Bone marrow (tissue), 2 donors: ENCODE data around the gene LRP2.
"Not testable (repeated sequence)": the region's sequence is repeated elsewhere in the genome, so short reads cannot be mapped to it uniquely, and the experiment has no call there.

Experiments used
- DNase-seq, 2 donors: peaks; one replicate each; lab custom pipeline; 2025; lab: John Stamatoyannopoulos, UW

LRP2 gene

DNA sequence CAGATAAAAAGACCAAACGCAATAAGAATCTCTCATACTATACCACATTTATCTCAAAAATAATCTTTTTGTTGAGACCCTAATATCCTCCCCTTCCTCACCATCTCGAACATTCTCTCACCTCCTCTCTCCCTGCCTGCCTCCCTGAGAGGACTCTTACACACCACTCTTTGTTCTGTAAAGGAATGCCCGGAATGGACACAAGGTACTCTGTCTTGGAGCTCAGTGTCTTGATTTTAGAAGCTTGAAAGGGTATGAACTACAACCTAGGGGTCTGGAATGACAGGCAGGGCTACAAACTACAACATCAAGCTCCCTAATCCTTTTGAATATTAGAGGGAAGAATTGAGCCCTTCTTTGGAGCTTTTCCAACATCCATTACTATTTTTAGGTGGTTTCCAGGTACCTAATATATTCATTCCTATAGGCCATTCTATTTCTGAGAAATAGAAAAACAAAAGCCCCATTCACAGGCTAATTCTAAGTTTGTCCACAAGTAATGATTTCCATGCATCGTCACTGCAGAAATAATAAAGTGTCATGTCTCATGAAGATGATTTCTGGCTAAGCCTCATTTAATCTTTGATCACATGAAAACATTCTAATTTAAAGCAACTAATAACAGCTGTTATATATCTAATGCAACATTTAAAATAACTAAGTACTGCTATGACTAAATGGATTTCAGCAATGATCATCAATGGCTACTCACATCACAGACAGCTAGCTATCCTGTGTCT, 60.6 kb downstream of the LRP2 start:
- DNase-seq: no peak

DNA sequence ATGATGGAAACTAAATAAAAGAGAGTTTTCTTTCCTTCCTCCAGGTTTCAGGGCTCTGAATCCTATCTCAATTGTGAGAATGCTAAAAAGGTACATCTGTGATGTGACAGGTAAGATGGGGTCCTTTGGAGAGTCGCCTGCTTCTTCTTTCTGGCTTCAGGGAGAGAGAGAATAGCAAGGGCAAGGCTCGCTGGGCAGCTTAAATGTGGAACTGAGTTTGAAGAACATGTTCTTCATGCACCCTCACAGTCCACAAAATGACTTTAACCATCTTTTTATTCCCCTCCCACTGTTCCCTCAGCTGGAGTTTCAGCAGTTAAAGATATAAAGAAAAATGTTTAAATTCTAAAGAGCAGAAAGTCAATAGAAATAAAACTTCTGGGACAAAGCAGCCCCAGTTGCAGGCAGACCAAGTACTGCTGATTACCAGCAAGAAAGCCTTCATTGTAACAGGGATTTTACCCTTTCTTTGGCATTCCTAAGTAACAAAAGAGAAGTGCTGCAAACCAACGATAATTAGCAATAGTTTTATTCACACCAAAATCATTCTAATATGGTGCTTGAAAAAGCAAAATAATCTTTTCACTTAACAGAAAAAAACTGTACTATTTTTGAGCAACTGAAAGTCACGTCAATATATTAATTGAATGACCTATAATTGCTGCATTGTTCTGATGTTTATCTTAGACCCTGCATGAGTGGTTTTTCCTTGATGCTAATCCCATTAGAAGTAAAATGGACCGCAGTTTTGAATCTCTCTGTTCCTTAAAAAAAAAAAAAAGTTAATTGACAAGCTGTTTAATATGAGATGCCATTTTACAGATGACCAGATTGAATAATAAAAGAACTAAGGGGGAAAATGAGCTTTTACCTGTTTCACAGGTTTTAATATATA, 61.5 kb downstream of the LRP2 start:
- DNase-seq: no peak

GRCh38 chr2:169298007-169298406, 64.3 kb downstream of the LRP2 start:
- DNase-seq: no peak

DNA sequence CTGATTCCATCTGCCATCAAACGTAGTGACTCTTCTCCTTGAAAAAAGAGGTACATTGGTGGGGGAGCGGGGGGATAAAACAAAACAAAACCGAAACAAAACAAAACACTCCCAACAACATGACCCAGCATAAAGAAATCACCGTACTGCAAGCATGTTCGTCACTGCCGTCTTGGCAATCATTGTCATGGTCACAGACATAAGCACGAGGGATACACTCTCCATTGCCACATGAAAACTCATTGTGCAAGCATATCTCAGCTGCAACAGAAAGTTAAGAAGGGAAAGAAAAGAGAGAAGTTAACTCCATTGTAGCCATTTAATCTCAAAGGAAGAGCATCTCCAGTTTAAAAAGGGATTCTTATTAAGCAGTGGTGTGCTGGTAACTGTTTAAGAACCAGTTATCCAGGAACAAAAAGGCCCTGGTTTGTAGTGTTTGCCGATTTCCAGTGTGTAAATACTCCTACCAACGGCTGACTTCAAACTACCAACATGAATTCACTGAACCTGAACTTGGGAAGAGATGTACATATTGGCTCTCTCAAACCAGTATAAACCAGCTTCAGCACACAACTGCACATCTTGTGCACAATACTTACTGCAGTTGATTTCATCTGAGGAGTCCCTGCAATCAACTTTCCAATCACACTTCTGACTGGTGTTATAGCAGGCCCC, 68.2 kb downstream of the LRP2 start:
- no peak for DNase-seq

- no peak for DNase-seq
Measured at GRCh38 chr2:169291517-169291916, 70.8 kb downstream of the LRP2 start.

GRCh38 chr2:169290433-169290832, 71.9 kb downstream of the LRP2 start:
- no peak for DNase-seq

DNA sequence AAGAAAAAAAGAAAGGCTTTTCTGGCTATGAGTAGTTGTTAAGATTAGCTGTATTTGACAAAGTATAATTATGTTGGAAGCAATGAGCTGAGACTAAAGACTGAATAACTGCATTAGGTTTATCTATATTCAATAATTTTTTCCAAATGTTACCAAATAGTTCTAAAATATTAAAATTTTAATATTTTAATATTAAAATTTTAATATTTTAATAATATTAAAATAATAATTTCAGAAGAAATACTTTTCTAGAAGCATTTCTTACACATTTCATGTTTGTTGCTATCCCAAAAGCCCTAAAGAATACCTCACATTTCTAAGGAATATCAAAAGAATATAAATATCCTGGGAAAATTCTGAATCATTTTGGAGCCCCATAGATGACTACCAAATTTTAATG, 74.7 kb downstream of the LRP2 start:
- no peak for DNase-seq

- no peak for DNase-seq
Measured at GRCh38 chr2:169286624-169287231, 75.6 kb downstream of the LRP2 start.

GRCh38 chr2:169285531-169286235, 76.7 kb downstream of the LRP2 start:
- DNase-seq: no peak

DNA sequence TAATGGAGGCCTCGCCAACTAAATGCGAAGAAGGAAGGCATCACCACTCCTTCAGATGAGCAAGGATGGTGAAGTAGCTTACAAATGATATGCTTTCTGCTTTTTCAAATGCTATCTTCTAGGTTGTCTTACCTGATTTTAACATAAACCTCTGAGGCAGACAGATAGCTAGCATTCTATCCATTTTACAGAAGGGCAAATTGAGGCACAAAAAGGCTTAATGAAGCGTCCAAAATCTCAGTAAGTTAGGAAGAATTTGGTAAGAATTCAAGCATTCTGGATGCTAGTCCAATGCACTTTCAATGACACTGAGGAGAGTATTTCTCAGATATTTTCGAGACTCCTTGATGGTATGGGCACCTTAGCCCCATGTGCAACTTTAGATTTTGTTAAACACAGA, 81.8 kb downstream of the LRP2 start:
- no peak for DNase-seq

DNA sequence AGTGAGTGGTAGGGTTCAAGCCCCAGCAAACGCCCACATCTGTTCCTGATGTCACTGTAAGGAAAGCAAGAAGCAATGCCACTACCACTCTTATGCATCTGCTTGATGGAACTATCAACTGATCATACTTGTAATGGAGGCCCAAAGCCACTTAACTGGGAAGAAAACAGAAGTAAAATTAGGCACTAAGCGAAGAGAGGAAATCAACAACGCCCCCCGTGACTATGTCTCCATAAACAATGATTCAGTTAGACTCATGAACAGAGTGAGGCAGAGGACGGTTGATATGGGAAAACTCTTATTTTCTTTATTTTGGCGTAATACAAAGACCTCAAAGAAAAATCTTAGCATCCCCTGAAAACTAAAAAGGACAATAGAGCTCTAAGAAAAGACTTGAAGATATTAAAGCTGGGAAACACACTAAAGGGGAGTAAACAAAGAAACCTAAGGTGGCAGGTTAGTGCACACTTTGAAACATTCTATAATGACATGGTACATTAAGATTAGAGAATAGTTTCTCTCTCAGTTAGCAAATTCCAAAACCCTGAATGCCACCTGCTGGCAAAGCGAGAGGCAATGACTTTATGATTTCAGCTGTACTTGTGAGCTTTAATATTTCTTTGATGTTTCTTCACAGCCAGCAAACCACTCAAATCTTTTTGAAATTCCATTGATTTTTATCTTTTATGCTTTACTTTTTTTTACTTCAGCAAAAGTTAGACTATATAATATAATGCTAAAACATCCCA, 86.5 kb downstream of the LRP2 start:
- DNase-seq: no peak

DNA sequence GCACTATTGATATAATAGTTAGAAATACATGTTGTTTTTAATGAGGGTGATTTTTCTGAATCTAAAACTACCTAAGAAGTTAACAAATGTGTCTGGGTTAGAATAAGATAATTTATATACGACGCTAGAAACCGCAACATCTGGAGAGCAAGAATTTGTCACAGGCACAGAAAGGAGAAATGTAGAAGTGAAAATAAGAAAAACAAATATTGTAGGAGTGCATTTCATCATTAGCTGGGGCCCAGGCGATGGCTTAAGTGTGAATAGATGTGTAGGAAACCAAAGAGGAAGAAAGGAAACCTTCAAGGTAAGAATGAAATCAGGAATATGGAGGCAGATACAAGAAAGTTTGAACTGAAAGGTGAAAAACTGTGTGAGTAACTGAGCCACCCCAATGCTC, 90.3 kb downstream of the LRP2 start:
- no peak for DNase-seq

GRCh38 chr2:169270574-169270973, 91.8 kb downstream of the LRP2 start:
- not testable (repeated sequence) for DNase-seq

- peak in 1 of 2 donors; percentile 13 for DNase-seq
Measured at GRCh38 chr2:169265591-169265990, 96.7 kb downstream of the LRP2 start.

GRCh38 chr2:169260846-169261642, 101.3 kb downstream of the LRP2 start:
- DNase-seq: no peak

DNA sequence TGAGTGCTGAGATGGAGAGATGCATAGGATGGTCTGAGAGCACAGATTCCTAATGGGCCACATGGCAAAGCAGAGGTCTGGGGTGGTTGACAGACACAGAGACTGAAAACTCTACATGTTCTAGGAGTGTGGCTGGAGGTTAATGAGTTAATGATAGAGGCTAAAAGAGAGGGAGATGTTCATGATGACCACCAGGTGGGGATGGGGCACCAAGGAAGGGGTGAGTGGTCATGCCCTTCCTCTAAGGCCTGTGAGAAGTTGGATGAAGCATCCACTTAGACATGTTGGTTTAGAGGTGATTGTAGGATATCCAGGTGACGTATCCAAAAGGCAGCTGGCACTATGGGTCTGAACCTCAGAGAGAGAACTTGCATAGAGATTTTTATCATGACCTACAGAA, 102.1 kb downstream of the LRP2 start:
- DNase-seq: no peak

DNA sequence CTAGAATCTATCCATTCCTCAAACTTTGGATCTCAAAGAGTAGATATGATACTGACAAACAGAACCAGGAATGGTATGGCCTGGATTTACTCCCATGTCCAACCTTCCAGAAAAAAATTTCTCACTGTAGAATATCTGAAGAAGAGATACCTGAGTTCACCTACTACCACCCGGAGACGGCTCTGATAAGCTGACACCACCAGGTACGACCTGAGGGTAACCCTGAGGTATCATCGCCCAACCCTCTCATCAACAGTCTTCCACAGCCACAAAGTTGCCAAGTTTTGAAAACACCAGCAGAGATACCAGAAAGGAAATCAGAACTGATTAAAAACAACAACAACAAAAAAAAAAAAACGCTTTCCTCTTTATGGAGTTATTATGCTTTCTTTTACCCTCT, 102.9 kb downstream of the LRP2 start:
- DNase-seq: no peak

DNA sequence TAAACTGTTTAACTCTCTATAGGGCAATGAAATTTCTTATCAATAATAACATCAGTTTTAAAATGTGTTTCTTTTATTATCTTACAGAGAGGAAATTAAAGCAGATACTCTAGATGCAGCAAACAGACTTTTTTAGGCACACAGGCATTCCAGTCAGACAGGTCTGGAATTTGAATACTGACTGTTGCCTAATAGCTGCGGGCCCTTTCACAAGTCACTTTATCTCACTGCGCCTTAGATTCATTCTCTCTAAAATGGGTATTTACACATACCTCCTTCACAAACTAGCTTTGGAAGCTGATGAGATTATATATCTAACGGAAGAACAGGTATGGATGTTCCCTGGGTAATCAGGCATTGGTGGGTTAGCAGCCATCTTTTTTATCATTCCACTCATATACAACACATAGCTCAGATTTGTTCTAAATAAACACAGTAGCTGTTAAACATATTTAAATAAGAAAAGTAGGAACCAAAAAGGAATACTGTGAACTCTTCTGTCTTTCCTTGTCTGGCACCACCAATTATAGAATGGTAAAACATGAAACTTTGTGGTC, 104.2 kb downstream of the LRP2 start:
- no peak for DNase-seq

- DNase-seq: no peak
Measured at GRCh38 chr2:169254774-169255173, 107.6 kb downstream of the LRP2 start.

- DNase-seq: no peak
Measured at GRCh38 chr2:169247211-169247610, 115.1 kb downstream of the LRP2 start.
